Peyer's patch (tissue), 4 donors: ENCODE results near the gene RRBP1. TPM values are rescaled to one million over a fixed set of nuclear protein-coding genes. Genes with fewer than 3 reads are reported as not detected.

Experiments
- DNase-seq, 3 donors: peaks; one replicate each; pipeline ENCODE4 v3.0.0-alpha.2; 2017 to 2019
- H3K27ac ChIP-seq, 4 donors: fragments of 200-600 bp; sonication (generic); one replicate each; pipeline ENCODE4 v1.5.1; 2016 to 2019
- H3K27me3 ChIP-seq, 2 donors: fragments of 200-600 bp; sonication (generic); one replicate each; pipeline ENCODE4 v1.5.1; 2019
- H3K36me3 ChIP-seq, 3 donors: fragments of 200-600 bp; sonication (generic); one replicate each; pipeline ENCODE4 v1.5.1; 2016 to 2019
- H3K4me1 ChIP-seq, 4 donors: fragments of 200-600 bp; sonication (generic); one replicate each; pipeline ENCODE4 v1.5.1; 2016 to 2019
- H3K4me3 ChIP-seq, 4 donors: fragments of 200-600 bp; sonication (generic); 1 replicate in 3 of 4; 2 replicates in 1 of 4; pipeline ENCODE4 v1.5.1; 2016 to 2019; ENCODE audit warnings: mild to moderate bottlenecking in 1 of 4
- H3K9me3 ChIP-seq, 4 donors: fragments of 200-600 bp; sonication (generic); one replicate each; pipeline ENCODE4 v1.5.1; 2016 to 2019; ENCODE audit warnings: mild to moderate bottlenecking in 1 of 4
- POLR2A ChIP-seq, 2 donors: fragments of 450-650 bp; IDR thresholded peaks; one replicate each; pipeline ENCODE4 v1.5.1; 2017; ENCODE audit warnings: antibody characterized with exemption in 2 of 2, mild to moderate bottlenecking in 2 of 2, moderate library complexity in 2 of 2
- total RNA-seq, 4 donors: library from RNA; depleted of rRNA; stranded (reverse); fragments of >200 nt; gene quantifications; one replicate each; pipeline ENCODE4 v1.1.0, GENCODE V29; 2016
- TF ChIP-seq, protein P1 (sequence below), 6 experiments: fragments of 450-650 bp in 4 of 6; fragments of 200-600 bp in 2 of 6; sonication (generic) in 1 of 6; IDR thresholded peaks; one replicate each; pipeline ENCODE4 v1.5.1; 2017 to 2019; ENCODE audit warnings: antibody characterized with exemption in 6 of 6, mild to moderate bottlenecking in 3 of 6, moderate library complexity in 1 of 6

RRBP1 gene
- total RNA-seq, 4 donors from 2014 or later, result 169 to 328 (median 249) TPM

DNA sequence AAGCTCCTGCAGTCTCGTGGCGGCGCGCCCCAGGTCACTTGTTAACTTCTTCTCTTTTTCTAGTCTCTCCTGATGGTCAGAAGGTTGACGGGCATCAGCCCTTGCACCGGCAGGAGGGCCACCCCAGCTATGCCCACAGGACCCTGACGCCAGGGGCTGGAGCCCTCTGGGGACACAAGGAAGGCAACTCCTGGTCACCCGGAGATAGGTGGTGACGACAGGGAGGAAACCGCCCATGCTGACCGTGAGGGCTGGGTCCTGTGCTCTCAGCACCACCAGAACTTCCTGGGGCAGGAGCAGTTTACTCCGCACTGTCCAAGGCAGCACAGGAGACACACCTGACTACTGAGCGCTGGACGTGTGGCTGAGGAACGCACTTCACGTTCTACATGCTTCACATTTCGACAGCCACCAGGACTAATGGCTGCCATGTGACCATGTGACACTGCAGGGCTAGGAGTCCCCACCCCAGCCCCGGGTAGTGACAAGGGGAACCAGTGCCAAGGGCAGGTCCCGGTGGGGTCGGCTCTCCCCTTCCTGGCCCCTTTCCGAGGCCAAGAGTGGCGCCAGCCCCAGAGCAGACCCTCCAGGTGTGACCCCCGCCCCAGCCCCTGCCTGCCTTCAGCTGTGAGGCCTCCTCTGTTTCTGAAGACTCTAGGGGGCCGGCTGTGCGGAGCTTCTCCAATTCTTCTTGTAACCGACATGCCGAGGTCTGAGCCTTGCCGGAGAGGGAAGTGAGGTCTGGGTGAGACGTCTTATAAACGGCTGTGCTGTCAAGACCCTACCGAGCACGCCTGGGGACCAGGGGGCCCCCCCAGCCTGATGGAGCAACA is 67.0 kb downstream of the RRBP1 start:
- H3K4me1 ChIP-seq, result peaks cover 0 to 49% (median 0%) of the 10 kb centered on the region in 4 donors
- no peaks in the 10 kb centered on the region for H3K9me3 ChIP-seq
- peaks cover 0 to 53% (median 0%) of the 10 kb centered on the region in 3 donors for H3K36me3 ChIP-seq
- H3K27ac ChIP-seq, result peak overlapping the region in 3 of 4 donors; percentile 33 to 70 (median 38)
- no peak for TF ChIP-seq POLR2A (IDR thresholded peaks at IDR 0.05)
- TF ChIP-seq, protein P1, sequence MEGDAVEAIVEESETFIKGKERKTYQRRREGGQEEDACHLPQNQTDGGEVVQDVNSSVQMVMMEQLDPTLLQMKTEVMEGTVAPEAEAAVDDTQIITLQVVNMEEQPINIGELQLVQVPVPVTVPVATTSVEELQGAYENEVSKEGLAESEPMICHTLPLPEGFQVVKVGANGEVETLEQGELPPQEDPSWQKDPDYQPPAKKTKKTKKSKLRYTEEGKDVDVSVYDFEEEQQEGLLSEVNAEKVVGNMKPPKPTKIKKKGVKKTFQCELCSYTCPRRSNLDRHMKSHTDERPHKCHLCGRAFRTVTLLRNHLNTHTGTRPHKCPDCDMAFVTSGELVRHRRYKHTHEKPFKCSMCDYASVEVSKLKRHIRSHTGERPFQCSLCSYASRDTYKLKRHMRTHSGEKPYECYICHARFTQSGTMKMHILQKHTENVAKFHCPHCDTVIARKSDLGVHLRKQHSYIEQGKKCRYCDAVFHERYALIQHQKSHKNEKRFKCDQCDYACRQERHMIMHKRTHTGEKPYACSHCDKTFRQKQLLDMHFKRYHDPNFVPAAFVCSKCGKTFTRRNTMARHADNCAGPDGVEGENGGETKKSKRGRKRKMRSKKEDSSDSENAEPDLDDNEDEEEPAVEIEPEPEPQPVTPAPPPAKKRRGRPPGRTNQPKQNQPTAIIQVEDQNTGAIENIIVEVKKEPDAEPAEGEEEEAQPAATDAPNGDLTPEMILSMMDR (IDR thresholded peaks at IDR 0.05), result no peak
- peak; percentile 13 to 55 (median 46) for DNase-seq
- H3K27me3 ChIP-seq, result no peaks in the 10 kb centered on the region
- H3K4me3 ChIP-seq, result no peak overlapping the region

DNA sequence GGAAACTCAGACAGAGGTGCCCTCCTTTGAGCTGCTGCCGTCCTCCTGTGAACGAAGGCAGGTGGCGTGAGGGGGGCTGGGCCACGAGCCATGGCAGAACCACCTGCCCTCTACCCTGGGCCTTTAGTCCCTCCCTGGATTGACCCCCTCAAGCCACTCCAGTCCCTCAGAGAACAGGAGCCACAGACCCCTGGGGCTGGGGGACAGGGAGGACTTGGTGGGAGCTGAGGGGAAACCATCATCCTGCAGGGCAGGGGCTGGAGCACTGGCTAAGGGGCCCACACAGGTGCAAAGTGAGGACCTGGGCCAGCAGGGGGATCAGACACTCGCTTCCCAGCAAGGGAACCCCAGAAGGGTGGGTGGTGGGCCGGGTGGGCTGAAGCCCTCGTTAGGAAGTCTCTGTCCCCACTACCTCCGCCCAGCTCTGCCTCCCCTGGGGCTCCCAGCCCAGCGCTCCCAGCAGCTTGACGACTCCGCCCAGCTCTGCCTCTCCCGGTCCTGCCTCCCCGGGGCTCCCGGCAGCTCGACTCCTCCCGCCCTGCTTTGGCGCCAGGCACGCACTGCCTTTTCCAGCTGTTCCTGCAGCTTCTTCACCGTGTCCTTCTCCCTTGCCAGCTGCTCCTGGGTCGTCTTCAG is 67.7 kb downstream of the RRBP1 start:
- Histone ChIP-seq H3K9me3 (no peaks in the 10 kb centered on the region), H3K36me3 (peaks cover 0 to 46% (median 0%) of the 10 kb centered on the region in 3 donors), H3K27ac (peak overlapping the region in 3 of 4 donors; percentile 38 to 70 (median 46)), H3K4me3 (no peak overlapping the region), H3K27me3 (no peaks in the 10 kb centered on the region), H3K4me1 (peaks cover 0 to 52% (median 0%) of the 10 kb centered on the region in 4 donors)
- TF ChIP-seq POLR2A (IDR thresholded peaks at IDR 0.05), result no peak
- TF ChIP-seq, protein P1 (IDR thresholded peaks at IDR 0.05), result no peak
- DNase-seq, result peak; percentile 8 to 78 (median 72)

DNA sequence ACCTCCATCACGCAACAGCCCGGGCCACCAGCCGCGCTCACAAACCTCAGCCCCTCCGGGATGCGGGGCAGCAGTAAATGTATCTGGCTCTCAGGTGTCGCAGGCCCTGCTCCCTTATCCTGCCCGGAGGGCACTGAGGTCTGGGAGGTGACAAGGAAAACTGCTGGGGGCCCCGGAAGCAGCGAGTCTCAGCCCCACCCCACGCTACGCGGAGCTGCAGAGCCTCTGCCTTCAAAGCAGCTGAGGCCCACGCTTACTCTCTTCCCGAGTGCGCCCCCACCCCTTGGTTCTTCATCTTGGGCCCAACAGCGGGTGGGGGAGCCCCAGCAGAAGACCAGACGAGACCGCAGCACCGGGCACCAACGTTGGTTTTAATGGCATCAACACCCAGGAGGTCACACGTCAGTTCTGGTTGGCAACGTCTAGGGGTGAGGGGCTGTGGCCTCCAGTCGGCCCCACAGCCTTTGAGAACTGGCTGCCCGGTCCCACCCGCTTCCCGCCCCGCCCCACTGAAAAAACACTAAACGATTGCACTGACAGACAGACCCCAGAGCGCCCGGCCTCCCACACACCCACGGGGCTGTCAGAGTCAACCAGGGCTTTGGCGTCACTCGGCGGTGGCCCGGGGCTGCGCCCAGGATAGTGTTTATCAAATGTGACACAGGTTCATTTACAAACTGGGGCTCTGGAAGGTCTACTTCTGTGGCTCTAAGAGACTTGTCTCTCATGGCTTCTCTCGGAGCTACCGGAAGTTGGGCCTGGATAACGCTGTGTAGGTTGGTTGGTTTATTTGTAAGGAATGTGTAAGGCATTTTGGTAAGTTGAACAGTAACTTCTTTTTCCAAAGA is 68.5 kb downstream of the RRBP1 start:
- H3K27me3 ChIP-seq, result no peaks in the 10 kb centered on the region
- H3K36me3 ChIP-seq, result peaks cover 0 to 39% (median 0%) of the 10 kb centered on the region in 3 donors
- H3K27ac ChIP-seq, result peak overlapping the region in 3 of 4 donors; percentile 38 to 70 (median 46)
- peaks cover 0 to 52% (median 0%) of the 10 kb centered on the region in 4 donors for H3K4me1 ChIP-seq
- peak; percentile 14 to 55 (median 47) for DNase-seq
- no peak for TF ChIP-seq POLR2A (IDR thresholded peaks at IDR 0.05)
- TF ChIP-seq, protein P1 (IDR thresholded peaks at IDR 0.05), result no peak
- no peak overlapping the region for H3K4me3 ChIP-seq
- H3K9me3 ChIP-seq, result no peaks in the 10 kb centered on the region

DNA sequence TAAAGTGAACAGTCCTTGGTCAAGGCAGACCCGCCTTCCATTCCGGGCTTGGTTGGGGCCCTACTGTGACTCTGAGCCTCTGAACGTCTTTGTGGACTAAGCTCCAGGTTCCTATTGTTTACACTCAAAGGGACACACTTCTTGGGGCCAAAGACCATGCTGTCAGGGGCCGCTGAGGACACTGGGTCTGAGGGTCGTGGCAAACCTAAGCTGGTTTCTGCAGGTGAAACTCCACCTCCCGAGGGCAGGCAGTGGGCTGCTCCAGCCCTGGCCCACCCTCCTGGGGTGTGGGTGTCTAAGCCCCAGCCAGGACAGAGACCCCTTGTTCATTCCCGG is 69.1 kb downstream of the RRBP1 start:
- H3K4me1 ChIP-seq, result peaks cover 0 to 52% (median 0%) of the 10 kb centered on the region in 4 donors
- TF ChIP-seq, protein P1 (IDR thresholded peaks at IDR 0.05), result no peak
- TF ChIP-seq POLR2A (IDR thresholded peaks at IDR 0.05), result no peak
- H3K4me3 ChIP-seq, result no peak overlapping the region
- peak in 2 of 3 donors; percentile 41 to 48 for DNase-seq
- H3K9me3 ChIP-seq, result no peaks in the 10 kb centered on the region
- H3K36me3 ChIP-seq, result peaks cover 0 to 33% (median 0%) of the 10 kb centered on the region in 3 donors
- peak overlapping the region in 3 of 4 donors; percentile 65 to 71 (median 70) for H3K27ac ChIP-seq
- H3K27me3 ChIP-seq, result no peaks in the 10 kb centered on the region
